SW480 (cell line): ENCODE results near the gene RPGRIP1L.

ENCODE experiments used
- DNase-seq: peaks from one replicate; pipeline ENCODE4 v3.0.0-alpha.2; 2016; ENCODE audit warnings: low spot score

RPGRIP1L gene

GRCh38 chr16:53651357-53651756, 52.3 kb downstream of the RPGRIP1L start:
- no peak for DNase-seq

- no peak for DNase-seq
Observed at GRCh38 chr16:53646506-53646905, 57.2 kb downstream of the RPGRIP1L start.

GRCh38 chr16:53643474-53643873, 60.2 kb downstream of the RPGRIP1L start:
- DNase-seq, result no peak

GRCh38 chr16:53642094-53642493, 61.6 kb downstream of the RPGRIP1L start:
- DNase-seq, result no peak

GRCh38 chr16:53636978-53637377, 66.7 kb downstream of the RPGRIP1L start:
- no peak for DNase-seq

- no peak for DNase-seq
Observed at GRCh38 chr16:53632526-53632925, 71.1 kb downstream of the RPGRIP1L start.

- no peak for DNase-seq
Observed at GRCh38 chr16:53631236-53632025, 72.2 kb downstream of the RPGRIP1L start.

GRCh38 chr16:53629607-53630312, 73.9 kb downstream of the RPGRIP1L start:
- DNase-seq, result no peak

- no peak for DNase-seq
Observed at GRCh38 chr16:53629151-53629550, 74.5 kb downstream of the RPGRIP1L start.

- no peak for DNase-seq
Observed at GRCh38 chr16:53626811-53627210, 76.8 kb downstream of the RPGRIP1L start.

GRCh38 chr16:53626161-53626560, 77.5 kb downstream of the RPGRIP1L start:
- no peak for DNase-seq

GRCh38 chr16:53625221-53625620, 78.4 kb downstream of the RPGRIP1L start:
- DNase-seq, result no peak

- DNase-seq, result no peak
Observed at GRCh38 chr16:53622315-53622714, 81.3 kb downstream of the RPGRIP1L start.

GRCh38 chr16:53620476-53620875, 83.2 kb downstream of the RPGRIP1L start:
- no peak for DNase-seq

- DNase-seq, result no peak
Observed at GRCh38 chr16:53619235-53619634, 84.4 kb downstream of the RPGRIP1L start.

GRCh38 chr16:53614346-53614745, 89.3 kb downstream of the RPGRIP1L start:
- DNase-seq, result no peak

GRCh38 chr16:53612003-53612402, 91.7 kb downstream of the RPGRIP1L start:
- DNase-seq, result peak; percentile 5

- no peak for DNase-seq
Observed at GRCh38 chr16:53611179-53611696, 92.4 kb downstream of the RPGRIP1L start.

- no peak for DNase-seq
Observed at GRCh38 chr16:53609536-53609935, 94.1 kb downstream of the RPGRIP1L start.

GRCh38 chr16:53608094-53608493, 95.6 kb downstream of the RPGRIP1L start:
- no peak for DNase-seq

GRCh38 chr16:53605831-53606400, 97.7 kb downstream of the RPGRIP1L start:
- DNase-seq, result no peak

- DNase-seq, result no peak
Observed at GRCh38 chr16:53605356-53605755, 98.3 kb downstream of the RPGRIP1L start.

- no peak for DNase-seq
Observed at GRCh38 chr16:53601961-53602360, 101.7 kb downstream of the RPGRIP1L start.
